ENCODE measurements around the gene ERBB2.

The ERBB2 gene

GRCh38 chr17:39699818-39700147 is at the start of gene ERBB2:
TSS of gene ERBB2 (plus strand) at chr17:39700064. CDS start at chr17:39700239, 175 bp downstream.
- DNase-seq (ENCODE audit: low read depth) = no peak

GRCh38 chr17:39650121-39650579 is 49.7 kb upstream of the ERBB2 start:
- DNase-seq (ENCODE audit: low read depth) = no peak

GRCh38 chr17:39651923-39652586 is 47.8 kb upstream of the ERBB2 start:
- no peak for DNase-seq (ENCODE audit: low read depth)

DNA sequence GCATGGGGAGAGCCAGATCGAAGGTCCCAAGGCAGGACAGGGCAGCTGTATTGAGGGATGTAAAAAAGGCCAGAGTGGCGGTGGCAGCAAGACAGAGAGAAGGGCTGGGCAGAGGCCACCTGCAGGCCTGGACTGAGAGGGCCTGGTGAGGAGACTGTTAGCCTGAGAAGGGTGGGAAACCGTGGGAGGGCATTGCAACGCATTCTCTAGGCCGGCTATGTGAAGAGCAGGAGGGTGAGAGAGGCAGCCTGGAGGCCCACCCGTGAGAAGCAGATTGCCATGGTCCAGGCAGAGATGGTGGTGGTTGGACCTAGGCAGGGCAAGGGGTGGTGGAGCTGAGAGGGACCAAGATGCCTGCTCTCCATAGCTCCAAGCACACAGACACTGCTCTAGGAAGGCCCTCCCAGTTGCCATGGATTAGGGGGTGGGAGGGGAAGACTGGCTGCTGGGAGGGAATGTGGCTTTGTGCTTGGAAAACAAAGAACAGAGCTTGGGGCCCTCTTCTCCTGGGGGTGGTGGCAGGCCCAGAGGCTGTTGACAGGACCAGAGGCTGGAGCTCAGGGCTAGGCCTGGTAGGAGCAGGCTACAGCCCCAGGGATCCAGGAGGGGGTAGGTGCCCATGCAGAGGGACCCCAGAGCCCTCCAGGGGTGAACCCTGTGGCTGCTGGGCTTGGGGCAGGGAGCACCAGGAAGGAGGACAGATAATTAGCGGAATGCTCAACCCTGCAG is 47.1 kb upstream of the ERBB2 start:
- DNase-seq (ENCODE audit: low read depth) = no peak

- DNase-seq (ENCODE audit: low read depth) = no peak
Observed at GRCh38 chr17:39653316-39653661, 46.6 kb upstream of the ERBB2 start.

- DNase-seq (ENCODE audit: low read depth) = peak; percentile 65
Observed at GRCh38 chr17:39653662-39654331, 46.1 kb upstream of the ERBB2 start.

DNA sequence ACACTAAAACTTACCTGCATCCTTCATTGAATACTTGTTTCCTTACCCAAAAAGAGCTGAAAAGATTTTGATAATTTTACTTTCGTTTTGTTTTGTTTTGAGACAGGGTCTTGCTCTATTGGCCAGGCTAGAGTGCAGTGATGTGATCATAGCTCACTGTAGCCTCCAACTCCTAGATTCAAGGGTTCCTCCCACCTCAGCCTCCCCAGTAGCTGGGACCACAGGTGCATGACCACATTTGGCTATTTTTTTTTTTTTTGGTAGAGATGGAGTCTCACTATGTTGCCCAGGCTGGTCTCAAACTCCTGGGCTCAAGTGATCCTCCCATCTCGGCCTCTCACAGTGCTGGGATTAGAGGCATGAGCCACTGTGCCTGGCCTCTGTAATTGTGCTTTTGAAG is 44.8 kb upstream of the ERBB2 start:
- no peak for DNase-seq (ENCODE audit: low read depth)

- no peak for DNase-seq (ENCODE audit: low read depth)
Observed at GRCh38 chr17:39658346-39658745, 41.5 kb upstream of the ERBB2 start.

GRCh38 chr17:39658760-39659159 is 41.1 kb upstream of the ERBB2 start:
- DNase-seq (ENCODE audit: low read depth) = no peak

DNA sequence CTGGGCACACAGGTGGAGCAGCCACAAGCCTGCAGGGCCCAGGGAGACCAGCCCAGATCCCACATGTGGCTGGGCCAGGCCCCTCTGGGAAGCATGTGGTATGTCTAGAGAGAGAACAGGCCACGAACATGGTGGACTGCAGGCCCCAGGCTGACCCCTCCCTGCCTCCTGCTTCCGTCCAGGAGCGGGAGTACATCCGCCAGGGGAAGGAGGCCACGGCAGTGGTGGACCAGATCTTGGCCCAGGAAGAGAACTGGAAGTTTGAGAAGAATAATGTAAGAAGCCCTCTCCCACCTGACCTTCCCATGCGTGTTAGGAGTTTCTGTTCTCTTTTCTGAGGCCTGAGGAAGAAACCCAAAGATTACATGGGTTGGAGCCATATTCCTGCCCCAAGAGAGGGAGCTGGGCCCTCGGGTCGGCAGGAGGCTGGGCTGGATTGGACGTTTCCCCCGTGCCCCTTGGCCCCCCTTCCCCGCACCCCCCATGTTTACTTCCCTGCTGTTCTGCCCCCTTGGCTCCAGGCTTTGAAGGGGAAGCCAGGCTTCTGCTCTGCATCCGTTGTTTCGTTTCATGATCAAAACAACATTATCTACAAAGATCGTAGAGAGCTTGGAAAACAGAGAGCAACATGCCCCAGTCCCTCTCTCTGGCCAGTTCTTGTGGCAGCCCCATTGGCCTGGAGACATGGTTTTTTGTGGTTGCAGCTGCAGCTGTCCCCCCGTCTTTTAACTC is 40.4 kb upstream of the ERBB2 start:
- DNase-seq (ENCODE audit: low read depth) = no peak

GRCh38 chr17:39660011-39660360 is 39.9 kb upstream of the ERBB2 start:
- no peak for DNase-seq (ENCODE audit: low read depth)

DNA sequence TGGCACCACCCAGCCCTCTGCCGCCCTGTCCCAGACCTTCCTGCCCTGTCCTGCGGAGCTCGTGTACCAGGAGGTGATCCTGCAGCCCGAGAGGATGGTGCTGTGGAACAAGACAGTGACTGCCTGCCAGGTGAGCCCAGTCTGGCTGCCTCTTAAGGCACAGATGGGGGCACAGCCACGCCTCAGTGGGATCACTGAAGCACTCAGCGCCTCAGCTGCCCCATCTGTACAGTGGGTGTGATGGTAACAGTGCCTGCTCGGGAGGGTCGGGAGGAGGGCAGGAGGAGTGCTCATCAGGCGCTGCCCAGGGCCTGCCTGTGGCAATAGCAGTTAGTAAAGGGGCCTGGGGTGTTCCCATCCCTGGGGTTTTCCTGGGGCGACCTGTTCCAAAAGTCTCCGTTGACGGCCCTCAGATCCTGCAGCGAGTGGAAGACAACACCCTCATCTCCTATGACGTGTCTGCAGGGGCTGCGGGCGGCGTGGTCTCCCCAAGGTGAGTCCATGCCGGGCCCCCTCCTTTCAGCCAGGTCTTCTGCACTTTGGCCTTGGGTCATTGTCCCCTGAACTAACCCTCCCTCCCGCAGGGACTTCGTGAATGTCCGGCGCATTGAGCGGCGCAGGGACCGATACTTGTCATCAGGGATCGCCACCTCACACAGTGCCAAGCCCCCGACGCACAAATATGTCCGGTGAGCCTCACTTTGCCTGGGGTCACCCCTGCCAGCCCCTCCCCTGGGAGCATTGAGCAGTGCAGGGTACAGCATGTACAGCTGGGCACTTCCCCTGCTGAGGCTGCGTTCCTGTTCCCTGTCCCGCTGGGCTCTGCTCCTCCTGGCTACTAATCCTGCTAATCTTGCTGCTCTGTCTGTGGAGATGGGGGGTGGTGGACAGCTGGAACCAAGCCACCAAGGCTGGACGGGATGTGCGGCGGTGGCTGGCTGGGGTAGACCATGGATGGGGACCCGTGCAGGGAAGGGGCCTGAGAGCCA is 39.2 kb upstream of the ERBB2 start:
- DNase-seq (ENCODE audit: low read depth) = no peak

DNA sequence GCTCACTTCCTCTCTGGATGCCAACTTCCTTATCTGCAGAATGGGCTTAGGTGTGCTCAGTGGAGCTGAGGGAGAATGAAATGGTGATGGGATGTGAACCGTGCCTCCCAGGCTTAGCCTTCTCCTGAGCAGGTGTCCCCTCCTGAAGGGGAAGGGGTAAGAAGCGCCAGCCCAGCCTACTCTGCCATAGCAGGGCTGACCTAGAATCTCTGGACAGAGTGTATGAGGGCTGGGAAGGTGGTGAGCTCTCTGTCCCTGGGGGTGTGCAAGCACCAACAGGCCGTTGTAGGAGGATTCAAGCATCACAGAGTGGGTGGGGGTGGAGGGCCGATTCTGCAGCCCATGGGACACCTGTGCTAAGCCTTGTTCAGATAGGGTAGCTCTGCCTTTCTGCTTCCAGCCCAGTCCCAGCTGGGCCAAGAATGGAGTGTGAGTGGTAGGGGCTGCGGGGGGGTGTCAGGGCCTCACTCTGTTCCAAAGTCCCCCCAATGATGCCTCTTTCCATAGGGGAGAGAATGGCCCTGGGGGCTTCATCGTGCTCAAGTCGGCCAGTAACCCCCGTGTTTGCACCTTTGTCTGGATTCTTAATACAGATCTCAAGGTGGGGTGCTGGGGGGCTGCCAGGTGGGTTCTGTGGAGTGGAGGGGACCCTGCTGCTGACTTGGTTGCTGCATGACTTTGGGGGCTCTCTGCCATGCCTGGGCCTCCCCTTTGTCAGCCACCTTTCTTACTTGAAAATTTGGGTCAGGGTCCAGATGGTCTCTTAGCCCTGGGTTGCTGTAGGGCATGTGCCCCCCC is 37.9 kb upstream of the ERBB2 start:
- DNase-seq (ENCODE audit: low read depth) = no peak

- no peak for DNase-seq (ENCODE audit: low read depth)
Observed at GRCh38 chr17:39662551-39663339, 37.1 kb upstream of the ERBB2 start.

GRCh38 chr17:39663340-39663687 is 36.5 kb upstream of the ERBB2 start:
- no peak for DNase-seq (ENCODE audit: low read depth)

- DNase-seq (ENCODE audit: low read depth) = no peak
Observed at GRCh38 chr17:39663688-39664580, 35.9 kb upstream of the ERBB2 start.

- no peak for DNase-seq (ENCODE audit: low read depth)
Observed at GRCh38 chr17:39664581-39665561, 35.0 kb upstream of the ERBB2 start, which contains the start of gene TCAP. TSS of gene TCAP (plus strand) at chr17:39665349. CDS start at chr17:39665360, 11 bp downstream.
